Measurements from ENCODE around the gene SHISA7. TPM values are rescaled to one million over a fixed set of nuclear protein-coding genes. Genes with fewer than 3 reads are reported as not detected.
A peak's percentile ranks its signal among the peaks of the same experiment; 100 is the strongest.

Gene SHISA7
- total RNA-seq, 1 experiment from 2014 or later: not detected

DNA sequence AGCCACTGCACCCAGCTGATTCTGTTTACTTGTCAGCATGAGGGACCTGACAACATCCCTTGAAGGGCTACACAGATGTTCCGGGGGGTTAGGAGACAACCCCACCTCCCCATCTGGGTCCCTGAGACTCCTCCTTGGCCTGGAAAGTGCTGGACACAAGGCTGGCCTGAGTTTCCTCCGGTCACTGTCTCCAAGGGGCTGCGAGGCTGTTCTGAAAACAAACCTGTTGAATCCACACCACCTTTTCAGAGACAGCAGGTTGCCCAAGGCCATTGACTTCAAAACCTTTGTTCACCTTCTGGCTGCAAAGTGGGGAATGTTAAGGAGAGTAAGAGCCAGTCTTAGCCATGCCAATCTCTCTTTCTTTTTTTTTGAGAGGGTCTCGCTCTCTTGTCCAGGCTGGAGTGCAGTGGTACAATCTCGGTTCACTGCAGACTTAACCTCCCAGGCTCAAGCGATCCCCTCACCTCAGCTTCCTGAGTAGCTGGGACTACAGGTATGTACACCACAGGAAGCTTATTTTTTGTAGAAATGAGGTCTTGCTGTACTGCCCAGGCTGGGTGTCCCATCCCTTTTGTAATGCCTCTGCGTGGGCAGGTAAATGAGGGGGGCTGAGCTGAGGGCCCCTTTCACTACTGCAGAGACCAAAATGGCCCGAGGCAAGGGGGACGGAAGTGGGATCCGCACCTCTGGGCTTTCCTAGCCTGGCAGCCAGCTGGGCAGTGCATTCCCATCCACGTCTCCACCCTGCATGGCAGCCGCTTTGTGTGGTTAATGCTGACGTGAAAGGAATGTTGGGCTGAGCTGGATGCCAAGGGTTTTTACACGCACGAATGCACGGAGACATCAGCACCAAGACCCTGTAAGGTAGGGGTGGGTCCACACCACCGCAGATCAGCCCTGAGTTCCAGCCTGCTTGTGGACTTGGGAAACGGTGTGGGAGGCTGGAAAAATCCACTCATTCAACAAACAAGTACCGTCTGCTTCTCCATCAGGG lies 31.5 kb upstream of the SHISA7 start:
- H3K4me1 ChIP-seq: peaks cover 31% of the 10 kb centered on the region
- peak overlapping the region; percentile 37 for H3K27ac ChIP-seq
- H3K27me3 ChIP-seq: no peaks in the 10 kb centered on the region
- no peaks in the 10 kb centered on the region for H3K36me3 ChIP-seq
- DNase-seq: no peak
- no peak overlapping the region for H3K4me3 ChIP-seq
- no peaks in the 10 kb centered on the region for H3K9me3 ChIP-seq (replicated peaks)

DNA sequence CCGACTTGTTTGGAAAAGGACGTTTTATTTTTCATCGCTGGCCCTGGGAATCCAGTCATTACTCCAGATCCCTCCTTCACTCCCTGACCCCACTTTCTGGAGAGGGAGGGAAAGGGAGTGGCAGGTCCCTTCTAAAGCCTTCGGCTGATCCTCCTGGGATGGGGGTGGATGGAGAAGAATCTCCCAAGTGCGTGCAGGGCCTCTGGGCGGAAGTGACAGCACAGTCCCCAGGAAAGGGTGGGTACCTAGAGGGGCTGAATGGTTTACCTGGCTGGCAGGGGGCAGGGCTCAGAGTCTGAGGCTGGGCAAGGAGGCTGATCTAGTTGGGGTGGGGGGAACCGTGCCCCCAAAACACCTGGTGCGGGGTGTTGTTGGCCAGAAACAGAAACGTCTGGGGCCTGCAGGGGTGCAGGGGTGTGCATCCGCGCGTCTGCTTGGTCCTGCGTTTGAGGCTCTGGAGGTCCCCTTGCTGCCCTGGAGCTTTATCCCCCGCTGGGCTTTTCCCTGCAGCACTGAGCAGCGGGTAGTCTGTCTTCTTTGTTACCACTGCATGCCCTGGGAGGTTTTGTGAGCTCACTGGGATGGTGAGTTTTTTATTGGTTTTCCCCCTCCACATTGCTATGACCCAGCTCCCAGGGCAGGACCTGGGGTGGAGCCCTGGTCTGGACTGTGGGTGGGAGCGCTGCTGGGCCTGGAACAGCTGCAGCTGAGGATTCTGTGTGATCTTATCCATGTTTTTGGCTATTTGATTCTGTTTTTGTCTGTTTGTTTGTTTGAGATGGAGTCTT lies 30.3 kb upstream of the SHISA7 start:
- Histone ChIP-seq H3K4me1 (peaks cover 31% of the 10 kb centered on the region), H3K36me3 (no peaks in the 10 kb centered on the region), H3K27me3 (no peaks in the 10 kb centered on the region), H3K27ac (peak overlapping the region; percentile 37), H3K9me3 (replicated peaks) (no peaks in the 10 kb centered on the region), H3K4me3 (peak overlapping the region; percentile 29)
- DNase-seq: peak; percentile 74 to 79

DNA sequence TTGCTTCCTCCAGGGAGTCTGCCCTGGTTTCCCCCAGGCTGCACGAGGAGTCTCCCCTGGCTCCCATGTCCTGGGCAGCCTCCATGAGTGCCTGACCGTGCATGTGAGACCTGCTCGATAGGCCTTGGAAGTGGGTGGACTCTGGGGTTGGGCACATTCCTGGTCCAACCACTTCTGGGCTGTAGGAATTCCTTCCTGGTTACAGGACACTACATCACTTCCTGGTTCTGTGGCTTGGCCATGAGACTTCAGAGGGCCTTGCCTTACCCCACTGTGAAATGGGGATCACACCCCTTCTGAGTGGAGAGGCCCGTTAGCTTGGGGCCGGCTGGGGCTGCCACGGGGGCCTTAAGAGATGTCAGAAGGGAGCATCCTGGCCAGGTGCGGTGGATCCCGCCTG lies 29.4 kb upstream of the SHISA7 start:
- Histone ChIP-seq H3K36me3 (no peaks in the 10 kb centered on the region), H3K4me1 (peaks cover 27% of the 10 kb centered on the region), H3K9me3 (replicated peaks) (no peaks in the 10 kb centered on the region), H3K4me3 (no peak overlapping the region), H3K27me3 (no peaks in the 10 kb centered on the region), H3K27ac (no peak overlapping the region)
- DNase-seq: peak in 1 of 2 experiments; percentile 42

DNA sequence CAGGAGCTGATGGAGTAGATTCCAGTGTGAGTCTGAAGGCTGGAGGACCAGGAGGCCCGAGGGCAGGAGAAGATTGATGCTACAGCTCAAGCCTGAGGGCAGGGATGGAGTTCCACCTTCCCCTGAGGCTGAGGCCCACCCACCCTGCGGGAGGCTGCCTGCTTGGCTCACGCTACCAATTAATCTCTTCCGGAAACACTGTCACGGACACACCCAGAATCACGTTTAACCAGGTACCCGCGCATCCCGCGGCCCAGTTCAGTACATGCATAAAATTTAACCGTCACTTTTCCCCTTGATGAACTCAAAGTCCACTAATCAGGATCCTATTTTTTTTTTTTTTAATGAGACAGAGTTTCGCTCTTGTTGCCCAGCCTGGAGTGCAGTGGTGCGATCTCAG lies 28.2 kb upstream of the SHISA7 start:
- H3K4me1 ChIP-seq: peaks cover 27% of the 10 kb centered on the region
- H3K27ac ChIP-seq: no peak overlapping the region
- no peak overlapping the region for H3K4me3 ChIP-seq
- no peaks in the 10 kb centered on the region for H3K27me3 ChIP-seq
- H3K36me3 ChIP-seq: no peaks in the 10 kb centered on the region
- no peaks in the 10 kb centered on the region for H3K9me3 ChIP-seq (replicated peaks)
- DNase-seq: peak in 1 of 2 experiments; percentile 20

DNA sequence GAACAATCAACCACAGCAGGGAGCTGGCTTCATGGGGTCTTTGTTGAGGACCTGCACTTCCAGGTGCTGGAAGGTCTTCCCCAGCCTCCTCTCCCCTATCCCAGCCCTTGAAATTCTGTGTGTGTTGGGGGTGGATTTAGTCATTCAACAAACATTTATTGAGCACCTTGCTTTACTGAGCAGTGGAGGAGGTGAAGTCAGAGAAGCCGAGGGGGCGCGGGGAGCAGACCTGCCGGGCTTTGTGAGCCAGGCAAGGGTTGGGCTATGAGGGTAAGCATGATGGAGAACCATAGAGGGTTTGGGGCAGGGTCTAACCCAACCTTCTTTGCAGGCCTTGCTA lies 24.9 kb upstream of the SHISA7 start:
- no peak overlapping the region for H3K4me3 ChIP-seq
- no peaks in the 10 kb centered on the region for H3K36me3 ChIP-seq
- no peak for DNase-seq
- H3K27ac ChIP-seq: no peak overlapping the region
- H3K4me1 ChIP-seq: peaks cover 5% of the 10 kb centered on the region
- H3K9me3 ChIP-seq (replicated peaks): no peaks in the 10 kb centered on the region
- no peaks in the 10 kb centered on the region for H3K27me3 ChIP-seq

DNA sequence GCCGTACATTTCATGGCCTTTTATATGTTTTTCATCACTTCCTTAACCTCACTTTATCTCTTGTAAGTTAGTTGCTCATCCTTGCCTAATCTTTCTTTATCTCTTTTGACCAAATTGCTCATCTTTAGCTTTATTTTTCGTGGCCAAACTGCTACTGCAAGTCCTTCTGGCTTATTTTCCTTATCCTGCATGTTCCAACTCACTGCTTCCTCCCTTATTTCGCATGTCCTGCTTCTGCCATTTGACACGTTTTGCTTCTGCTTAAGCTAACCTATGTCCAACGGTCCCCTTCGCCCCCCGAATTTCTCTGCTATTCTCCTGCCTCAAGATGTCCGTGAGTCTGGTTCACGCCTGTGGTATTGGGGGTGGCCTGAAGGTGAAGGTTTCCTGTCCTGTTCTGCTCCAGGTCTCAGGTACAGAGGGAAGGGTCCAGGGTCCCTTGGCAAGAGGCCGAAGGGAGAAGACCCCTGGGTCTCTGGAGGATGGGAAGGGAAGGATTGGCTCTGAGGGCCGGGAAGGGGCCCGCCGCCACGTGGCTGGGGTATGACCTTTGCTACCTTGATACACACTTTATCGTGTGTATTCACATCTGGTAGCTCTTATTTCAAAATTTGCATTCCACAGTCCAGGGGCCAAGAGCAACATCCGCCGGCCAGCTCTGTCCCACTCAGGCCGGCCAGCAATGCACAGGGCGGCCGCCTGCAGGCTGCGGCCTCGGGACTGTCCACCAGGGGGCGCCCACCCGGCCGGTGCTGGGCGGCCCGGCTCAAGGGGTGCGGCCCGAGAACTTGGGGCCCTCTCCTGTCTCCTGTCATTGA lies 24.3 kb upstream of the SHISA7 start:
- H3K36me3 ChIP-seq: no peaks in the 10 kb centered on the region
- H3K27me3 ChIP-seq: no peaks in the 10 kb centered on the region
- H3K9me3 ChIP-seq (replicated peaks): no peaks in the 10 kb centered on the region
- no peak overlapping the region for H3K27ac ChIP-seq
- no peaks in the 10 kb centered on the region for H3K4me1 ChIP-seq
- peak; percentile 46 to 70 for DNase-seq
- H3K4me3 ChIP-seq: no peak overlapping the region

DNA sequence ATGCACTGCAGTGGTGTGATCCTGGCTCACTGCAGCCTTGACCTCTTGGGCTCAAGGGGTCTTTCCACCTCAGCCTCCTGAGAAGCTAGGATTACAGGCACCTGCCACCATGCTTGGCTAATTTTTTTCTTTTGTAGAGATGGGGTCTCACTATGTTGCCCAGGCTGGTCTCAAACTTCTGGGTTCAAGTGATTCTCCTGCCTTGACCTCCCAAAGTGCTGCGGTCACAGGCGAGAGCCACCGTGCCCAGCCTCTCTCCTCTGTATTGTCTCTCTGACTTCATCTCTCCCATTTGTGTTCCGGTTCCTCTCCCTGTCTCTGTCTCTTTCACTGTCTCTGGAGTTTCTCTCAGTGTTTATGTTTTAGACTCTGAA lies 23.1 kb upstream of the SHISA7 start:
- no peaks in the 10 kb centered on the region for H3K4me1 ChIP-seq
- H3K4me3 ChIP-seq: no peak overlapping the region
- H3K27me3 ChIP-seq: no peaks in the 10 kb centered on the region
- no peaks in the 10 kb centered on the region for H3K36me3 ChIP-seq
- no peak for DNase-seq
- no peak overlapping the region for H3K27ac ChIP-seq
- no peaks in the 10 kb centered on the region for H3K9me3 ChIP-seq (replicated peaks)

DNA sequence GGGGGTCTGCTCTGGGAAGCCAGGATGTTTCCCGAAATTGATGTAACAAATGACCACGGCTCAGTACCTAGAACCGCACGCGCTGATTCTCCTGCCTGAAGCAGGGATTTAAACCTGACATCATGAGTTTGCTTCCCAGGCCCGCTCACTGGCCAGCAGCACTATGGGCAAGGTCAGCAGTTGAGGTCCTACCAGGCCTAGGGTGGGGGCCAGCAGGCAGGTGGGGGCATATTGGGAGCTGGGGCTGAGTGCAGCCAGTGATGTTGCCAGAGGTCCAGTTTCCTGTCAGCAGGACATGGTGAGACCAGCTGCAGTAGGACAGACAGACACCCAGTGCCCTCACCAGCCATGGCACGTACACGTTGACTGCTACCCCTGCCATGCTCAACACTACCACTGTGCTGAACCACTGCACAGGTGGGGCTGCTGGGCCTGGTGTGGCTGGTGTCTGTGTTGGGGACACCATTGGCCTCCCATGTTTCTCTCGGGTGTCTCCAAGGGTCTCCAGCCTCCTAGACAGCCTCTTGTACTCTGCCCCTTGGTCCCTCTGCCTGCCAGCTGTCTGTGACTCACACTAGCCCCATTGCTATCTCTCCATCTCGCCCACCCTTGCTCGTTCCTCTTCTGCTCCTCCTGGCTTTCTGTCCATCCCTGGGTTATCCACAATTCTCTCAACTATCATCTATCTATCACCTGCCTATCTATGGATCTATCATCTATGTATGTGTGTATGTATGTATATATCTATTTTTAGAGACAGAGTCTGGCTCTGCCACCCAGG lies 22.6 kb upstream of the SHISA7 start:
- no peak overlapping the region for H3K27ac ChIP-seq

DNA sequence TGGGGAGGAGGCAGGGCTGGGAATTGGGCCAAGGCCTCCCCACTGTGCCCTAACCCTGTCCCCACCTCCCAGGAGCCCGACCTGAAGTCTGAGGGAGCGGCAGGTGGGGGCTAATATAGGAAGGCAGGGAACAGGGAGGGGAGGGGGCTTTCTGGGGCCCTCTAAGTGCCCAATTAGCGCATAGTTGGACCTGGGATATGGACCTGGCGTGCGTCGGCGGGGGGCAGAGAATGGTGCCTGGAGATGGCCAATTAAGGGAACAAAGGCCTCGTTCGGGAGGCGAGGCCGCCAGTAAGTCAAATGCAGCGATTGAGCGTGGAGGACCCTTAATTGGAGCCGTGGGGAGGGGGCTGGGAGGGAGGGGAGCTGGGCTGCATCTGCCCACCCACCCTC lies 21.6 kb upstream of the SHISA7 start, which contains the start of gene C19orf85:
Gene C19orf85, minus strand, starts transcription at position 90 of the 393 bp plus-strand sequence. CDS start 197 bp downstream, outside the sequence.
- no peaks in the 10 kb centered on the region for H3K27me3 ChIP-seq
- H3K27ac ChIP-seq: no peak within 1 kb of the TSS
- H3K4me1 ChIP-seq: peaks cover 7% of the 10 kb centered on the region; the same call in 1 of the 2 replicates
- no peaks in the 10 kb centered on the region for H3K9me3 ChIP-seq (replicated peaks)
- H3K4me3 ChIP-seq: no peak within 1 kb of the TSS
- DNase-seq: no peak
- no peaks in the 10 kb centered on the region for H3K36me3 ChIP-seq

More for the DNA sequence above, 22.6 kb upstream of the SHISA7 start:
- DNase-seq: peak in 1 of 2 experiments; percentile 28
- Histone ChIP-seq H3K9me3 (replicated peaks) (no peaks in the 10 kb centered on the region), H3K4me1 (peaks cover 1% of the 10 kb centered on the region; the same call in 1 of the 2 replicates), H3K36me3 (no peaks in the 10 kb centered on the region), H3K27me3 (no peaks in the 10 kb centered on the region), H3K4me3 (no peak overlapping the region)

DNA sequence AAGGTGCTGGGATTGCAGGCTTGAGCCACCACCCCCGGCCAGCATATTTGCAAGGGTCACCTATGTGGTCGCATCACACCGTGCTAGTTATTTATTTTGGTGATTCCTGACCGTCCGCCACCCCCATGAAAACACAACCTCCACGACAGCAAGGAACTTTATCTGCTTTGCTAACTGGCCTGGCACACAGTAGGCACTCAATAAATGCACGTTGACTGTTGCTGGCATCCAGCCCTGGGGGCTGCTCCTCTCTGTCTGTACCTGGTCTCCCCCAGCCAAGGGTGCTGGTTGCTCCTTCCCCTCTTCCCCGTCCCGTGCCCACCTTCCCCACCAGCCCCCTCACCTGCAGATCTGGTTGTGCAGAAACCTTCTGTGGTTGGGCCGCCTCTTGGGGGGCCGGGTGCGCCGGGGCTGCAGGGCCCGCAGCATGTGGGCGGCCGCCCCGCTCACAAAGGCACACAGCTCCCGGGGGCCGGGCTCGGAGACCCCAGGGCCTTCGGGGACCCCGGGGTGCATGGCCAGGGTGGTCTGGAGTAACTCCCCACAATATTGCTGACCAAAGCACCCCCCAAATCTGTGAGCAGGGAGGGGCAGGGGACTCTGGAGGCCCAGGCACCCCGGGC lies 21.1 kb upstream of the SHISA7 start:
- Histone ChIP-seq H3K4me1 (peaks cover 7% of the 10 kb centered on the region; the same call in 1 of the 2 replicates), H3K27me3 (no peaks in the 10 kb centered on the region), H3K27ac (no peak overlapping the region), H3K36me3 (no peaks in the 10 kb centered on the region), H3K4me3 (no peak overlapping the region), H3K9me3 (replicated peaks) (no peaks in the 10 kb centered on the region)
- no peak for DNase-seq

DNA sequence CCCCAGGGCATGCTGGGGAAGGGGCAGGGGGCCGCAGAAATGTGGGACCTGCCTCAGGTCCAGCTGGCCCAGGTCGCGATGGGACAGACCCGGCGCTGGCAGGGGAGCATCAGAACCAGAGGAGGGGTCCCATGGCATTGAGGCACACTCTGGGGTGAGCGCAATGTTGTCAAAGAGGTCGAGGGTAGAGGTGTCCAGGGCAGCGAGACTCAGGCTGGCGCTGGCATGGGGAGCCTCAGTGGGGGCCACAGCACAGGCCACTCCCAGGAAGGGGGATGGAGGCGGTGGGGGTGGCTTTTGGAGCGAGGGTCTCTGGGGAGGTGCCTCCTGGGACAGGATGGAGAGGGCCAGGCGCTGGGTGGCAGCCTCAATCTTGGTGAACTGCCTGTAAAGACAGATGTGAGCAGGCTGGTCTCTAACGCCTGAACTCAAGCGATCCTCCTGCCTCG lies 20.5 kb upstream of the SHISA7 start:
- H3K4me1 ChIP-seq: peaks cover 7% of the 10 kb centered on the region; the same call in 1 of the 2 replicates
- no peak overlapping the region for H3K4me3 ChIP-seq
- H3K9me3 ChIP-seq (replicated peaks): no peaks in the 10 kb centered on the region
- H3K27me3 ChIP-seq: no peaks in the 10 kb centered on the region
- H3K27ac ChIP-seq: no peak overlapping the region
- H3K36me3 ChIP-seq: no peaks in the 10 kb centered on the region
- DNase-seq: no peak

DNA sequence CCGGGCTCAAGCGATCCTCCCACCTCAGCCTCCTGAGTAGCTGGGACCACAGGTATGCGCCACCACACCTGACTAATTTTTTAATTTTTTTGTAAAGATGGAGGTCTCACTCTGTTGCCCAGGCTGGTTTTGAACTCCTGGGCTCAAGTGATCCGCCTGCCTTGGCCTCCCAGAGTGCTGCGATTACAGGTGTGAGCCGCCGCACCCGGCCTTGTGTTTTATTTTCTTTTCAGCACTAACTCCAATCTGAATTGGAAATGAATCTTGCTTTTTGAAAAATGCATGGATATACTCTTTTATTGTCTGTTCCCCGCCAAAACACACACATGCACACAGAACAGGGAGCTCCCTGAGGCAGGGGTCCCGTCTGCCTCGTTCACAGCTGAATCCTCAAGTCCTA lies 19.6 kb upstream of the SHISA7 start:
- H3K27ac ChIP-seq: no peak overlapping the region
- H3K4me3 ChIP-seq: no peak overlapping the region
- peaks cover 7% of the 10 kb centered on the region; the same call in 1 of the 2 replicates for H3K4me1 ChIP-seq
- no peaks in the 10 kb centered on the region for H3K27me3 ChIP-seq
- no peak for DNase-seq
- H3K9me3 ChIP-seq (replicated peaks): no peaks in the 10 kb centered on the region
- no peaks in the 10 kb centered on the region for H3K36me3 ChIP-seq

DNA sequence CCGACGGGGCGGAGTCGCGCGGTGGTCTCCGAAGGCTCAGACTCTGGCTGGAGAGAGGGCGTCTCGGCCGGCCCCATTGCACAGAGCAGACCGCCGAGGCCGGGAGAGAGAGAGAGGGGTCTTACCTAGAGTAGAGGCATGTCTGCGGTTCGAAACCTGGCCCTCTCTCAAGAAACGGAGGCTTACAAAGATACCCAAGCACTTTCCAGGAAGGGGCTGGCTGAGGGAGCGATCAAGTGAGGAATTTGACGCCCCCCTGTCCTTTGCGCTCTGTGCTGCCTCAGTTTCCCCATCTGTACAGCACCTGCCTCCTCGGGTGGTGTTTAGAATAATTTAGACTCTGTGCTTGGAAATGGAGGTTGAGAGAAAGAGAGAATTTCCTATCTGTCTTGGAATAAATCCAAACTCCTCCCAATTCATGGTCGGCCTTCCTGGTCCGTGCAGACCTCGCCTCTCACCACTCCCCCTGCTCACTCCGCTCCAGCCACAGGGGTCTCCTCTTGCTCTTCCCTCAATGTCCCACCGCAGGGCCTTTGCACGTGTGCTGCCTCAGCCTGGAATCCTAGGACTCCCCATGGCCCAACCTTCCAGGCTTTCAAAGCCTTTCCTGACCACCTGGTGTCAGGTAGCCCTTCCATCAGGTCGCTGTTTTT lies 19.0 kb upstream of the SHISA7 start:
- peaks cover 7% of the 10 kb centered on the region; the same call in 1 of the 2 replicates for H3K4me1 ChIP-seq
- H3K9me3 ChIP-seq (replicated peaks): no peaks in the 10 kb centered on the region
- peak overlapping the region; percentile 32 for H3K4me3 ChIP-seq
- H3K27me3 ChIP-seq: no peaks in the 10 kb centered on the region
- H3K27ac ChIP-seq: no peak overlapping the region
- no peaks in the 10 kb centered on the region for H3K36me3 ChIP-seq
- no peak for DNase-seq
